WTC11 (cell line): Measurements from ENCODE around the gene ISM2. TPM values are rescaled to one million over a fixed set of nuclear protein-coding genes. Genes with fewer than 3 reads are reported as not detected.

Experiments
- ATAC-seq: fragments of 200-7000 bp; cut with Tn5 transposase; 2 replicates; pipeline ENCODE4 v1.10.0; 2021; ENCODE audit warnings: mild to moderate bottlenecking, moderate library complexity
- CTCF ChIA-PET: fragments of 300-600 bp; sonication (Branson Sonifier 250); formaldehyde crosslinking; loops from one replicate; lab custom pipeline; 2021; ENCODE audit warnings: antibody characterized with exemption; lab: Charles Lee
- POLR2A ChIA-PET: fragments of 350-600 bp; sonication (Branson Sonifier 250); formaldehyde crosslinking; loops from one replicate; lab custom pipeline; 2021; ENCODE audit warnings: antibody characterized with exemption; lab: Charles Lee
- DNase-seq: peaks from one replicate; pipeline ENCODE4 v3.0.0; 2021; ENCODE audit warnings: low spot score
- H3K27ac Mint-ChIP-seq: 2 replicates; pipeline ENCODE4 v1.8.0; 2021; ENCODE audit warnings: mixed read lengths
- H3K27me3 Mint-ChIP-seq: 2 replicates; pipeline ENCODE4 v1.8.0; 2021; ENCODE audit warnings: low read depth, mild to moderate bottlenecking, moderate library complexity, mixed read lengths
- H3K36me3 Mint-ChIP-seq: 2 replicates; pipeline ENCODE4 v1.8.0; 2021; ENCODE audit warnings: mixed read lengths
- H3K4me1 Mint-ChIP-seq: 2 replicates; pipeline ENCODE4 v1.8.0; 2022; ENCODE audit warnings: mixed read lengths
- H3K4me3 Mint-ChIP-seq: 2 replicates; pipeline ENCODE4 v1.8.0; 2021; ENCODE audit warnings: mild to moderate bottlenecking, moderate library complexity, mixed read lengths
- H3K9me3 Mint-ChIP-seq: 2 replicates; pipeline ENCODE4 v1.8.0; 2021; ENCODE audit warnings: mixed read lengths
- CBFB ChIP-seq: sonication (generic); formaldehyde crosslinking; IDR thresholded peaks from 2 replicates; pipeline ENCODE4 v1.8.1; 2022; ENCODE audit warnings: mild to moderate bottlenecking, low read depth, missing genetic modification reagents
- ERG ChIP-seq: fragments of 250-450 bp; sonication (Bioruptor Pico); IDR thresholded peaks from 2 replicates; pipeline ENCODE4 v1.8.0; 2021; ENCODE audit warnings: mild to moderate bottlenecking
- ESRRA ChIP-seq: sonication (generic); formaldehyde crosslinking; IDR thresholded peaks from 2 replicates; pipeline ENCODE4 v1.8.1; 2022; ENCODE audit warnings: mild to moderate bottlenecking, missing genetic modification reagents, borderline replicate concordance
- GABPB1 ChIP-seq: sonication (generic); formaldehyde crosslinking; IDR thresholded peaks from 2 replicates; pipeline ENCODE4 v1.8.1; 2023; ENCODE audit warnings: mild to moderate bottlenecking, missing genetic modification reagents
- GTF2I ChIP-seq: fragments of 250-450 bp; sonication (Bioruptor Pico); conservative IDR thresholded peaks from 2 replicates; pipeline ENCODE4 v1.4.0; 2021; ENCODE audit warnings: mild to moderate bottlenecking
- HMGXB4 ChIP-seq: sonication (generic); formaldehyde crosslinking; IDR thresholded peaks from 2 replicates; pipeline ENCODE4 v1.8.1; 2023; ENCODE audit warnings: mild to moderate bottlenecking, moderate library complexity, missing genetic modification reagents
- JAZF1 ChIP-seq: fragments of 250-450 bp; sonication (Bioruptor Pico); IDR thresholded peaks from 2 replicates; pipeline ENCODE4 v1.9.0; 2021; ENCODE audit warnings: moderate library complexity, mild to moderate bottlenecking, inconsistent platforms
- NFATC4 ChIP-seq: fragments of 250-450 bp; sonication (Bioruptor Pico); IDR thresholded peaks from 2 replicates; pipeline ENCODE4 v1.9.0; 2021; ENCODE audit warnings: mild to moderate bottlenecking
- PRRX2 ChIP-seq: fragments of 250-450 bp; sonication (Bioruptor Pico); IDR thresholded peaks from 2 replicates; pipeline ENCODE4 v1.8.0; 2021; ENCODE audit warnings: mild to moderate bottlenecking
- RELA ChIP-seq: sonication (generic); formaldehyde crosslinking; IDR thresholded peaks from 2 replicates; pipeline ENCODE4 v1.8.1; 2022; ENCODE audit warnings: missing genetic modification reagents, mild to moderate bottlenecking, borderline replicate concordance
- SMAD3 ChIP-seq: sonication (generic); formaldehyde crosslinking; IDR thresholded peaks from 2 replicates; pipeline ENCODE4 v1.8.0; 2022; ENCODE audit warnings: missing genetic modification reagents, mild to moderate bottlenecking, borderline replicate concordance
- TEAD1 ChIP-seq: sonication (generic); formaldehyde crosslinking; IDR thresholded peaks from 2 replicates; pipeline ENCODE4 v1.8.0; 2022; ENCODE audit warnings: mild to moderate bottlenecking, missing genetic modification reagents
- TP53 ChIP-seq: sonication (generic); formaldehyde crosslinking; IDR thresholded peaks from 2 replicates; pipeline ENCODE4 v1.8.1; 2023; ENCODE audit warnings: mild to moderate bottlenecking, missing genetic modification reagents
- USF1 ChIP-seq: sonication (generic); formaldehyde crosslinking; IDR thresholded peaks from 2 replicates; pipeline ENCODE4 v1.8.0; 2022; ENCODE audit warnings: mild to moderate bottlenecking, missing genetic modification reagents
- ZMAT4 ChIP-seq: fragments of 250-450 bp; sonication (Bioruptor Pico); IDR thresholded peaks from 2 replicates; pipeline ENCODE4 v1.9.0; 2021; ENCODE audit warnings: mild to moderate bottlenecking
- ZNF219 ChIP-seq: sonication (generic); formaldehyde crosslinking; IDR thresholded peaks from 2 replicates; pipeline ENCODE4 v1.8.0; 2023; ENCODE audit warnings: missing genetic modification reagents, mild to moderate bottlenecking, borderline replicate concordance
- ZNF263 ChIP-seq: sonication (generic); formaldehyde crosslinking; IDR thresholded peaks from 2 replicates; pipeline ENCODE4 v1.8.1; 2022; ENCODE audit warnings: low read depth, mild to moderate bottlenecking, moderate library complexity, missing genetic modification reagents
- ZNF317 ChIP-seq: sonication (generic); formaldehyde crosslinking; IDR thresholded peaks from 2 replicates; pipeline ENCODE4 v1.8.1; 2023; ENCODE audit warnings: low read depth, mild to moderate bottlenecking, moderate library complexity, missing genetic modification reagents, borderline replicate concordance
- ZNF416 ChIP-seq: fragments of 250-450 bp; sonication (Bioruptor Pico); IDR thresholded peaks from 2 replicates; pipeline ENCODE4 v1.9.0; 2021; ENCODE audit warnings: mild to moderate bottlenecking, inconsistent platforms
- ZNF423 ChIP-seq: fragments of 250-450 bp; sonication (Bioruptor Pico); IDR thresholded peaks from 2 replicates; pipeline ENCODE4 v2.1.2; 2022; ENCODE audit warnings: mild to moderate bottlenecking, moderate library complexity
- ZNF671 ChIP-seq: fragments of 250-450 bp; sonication (Bioruptor Pico); IDR thresholded peaks from 2 replicates; pipeline ENCODE4 v1.8.0; 2021; ENCODE audit warnings: mild to moderate bottlenecking
- total RNA-seq: library from RNA; stranded (reverse); gene quantifications from 3 replicates; pipeline ENCODE4 v1.2.3, GENCODE V29; 2021
- TF ChIP-seq, protein P1 (sequence below): sonication (generic); formaldehyde crosslinking; IDR thresholded peaks from 2 replicates; pipeline ENCODE4 v1.8.1; 2022; ENCODE audit warnings: mild to moderate bottlenecking, moderate library complexity, missing genetic modification reagents
- TF ChIP-seq, protein P2 (sequence below): sonication (generic); formaldehyde crosslinking; IDR thresholded peaks from 2 replicates; pipeline ENCODE4 v1.8.0; 2022; ENCODE audit warnings: mild to moderate bottlenecking, missing genetic modification reagents
- TF ChIP-seq, protein P3 (sequence below): sonication (generic); formaldehyde crosslinking; IDR thresholded peaks from 2 replicates; pipeline ENCODE4 v1.8.0; 2023; ENCODE audit warnings: missing genetic modification reagents
- TF ChIP-seq, protein P4 (sequence below): sonication (generic); formaldehyde crosslinking; IDR thresholded peaks from 2 replicates; pipeline ENCODE4 v1.8.1; 2022; ENCODE audit warnings: low read depth, mild to moderate bottlenecking, moderate library complexity, missing genetic modification reagents, borderline replicate concordance

Gene ISM2
- total RNA-seq, 1 experiment from 2014 or later: 1.4 TPM

DNA sequence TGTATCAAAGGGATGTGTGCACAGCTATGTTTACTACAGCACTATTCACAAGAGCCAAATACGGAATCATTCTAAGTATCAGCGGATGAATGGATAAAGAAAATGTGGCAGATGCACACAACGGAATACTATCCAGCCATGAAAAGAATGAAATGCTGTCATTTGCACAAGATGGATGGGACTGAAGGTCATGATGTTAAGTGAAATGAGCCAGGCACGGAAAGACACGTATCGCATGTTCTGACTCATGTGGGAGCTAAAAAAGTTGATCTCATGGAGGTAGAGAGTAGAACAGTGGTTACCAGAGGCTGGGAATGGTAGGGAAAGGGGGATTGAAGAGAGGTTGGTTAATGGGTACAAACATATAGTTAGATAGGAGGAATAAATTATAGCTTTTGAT lies 25.9 kb upstream of the ISM2 start:
- Mint-ChIP-seq H3K36me3 (peaks cover 16% of the 10 kb centered on the region), H3K4me1 (no peaks in the 10 kb centered on the region), H3K27me3 (no peaks in the 10 kb centered on the region), H3K4me3 (no peak overlapping the region), H3K9me3 (no peaks in the 10 kb centered on the region), H3K27ac (no peak overlapping the region)
- TF ChIP-seq ZNF317 (CRISPR knock-in tag): no peak
- TF ChIP-seq ZNF219 (CRISPR knock-in tag): no peak
- TF ChIP-seq SMAD3 (CRISPR knock-in tag): no peak
- no peak for TF ChIP-seq ZMAT4 (CRISPR knock-in tag)
- TF ChIP-seq RELA (CRISPR knock-in tag): no peak
- TF ChIP-seq, protein P1, sequence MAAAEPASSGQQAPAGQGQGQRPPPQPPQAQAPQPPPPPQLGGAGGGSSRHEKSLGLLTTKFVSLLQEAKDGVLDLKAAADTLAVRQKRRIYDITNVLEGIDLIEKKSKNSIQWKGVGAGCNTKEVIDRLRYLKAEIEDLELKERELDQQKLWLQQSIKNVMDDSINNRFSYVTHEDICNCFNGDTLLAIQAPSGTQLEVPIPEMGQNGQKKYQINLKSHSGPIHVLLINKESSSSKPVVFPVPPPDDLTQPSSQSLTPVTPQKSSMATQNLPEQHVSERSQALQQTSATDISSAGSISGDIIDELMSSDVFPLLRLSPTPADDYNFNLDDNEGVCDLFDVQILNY (CRISPR knock-in tag): no peak
- TF ChIP-seq, protein P2, sequence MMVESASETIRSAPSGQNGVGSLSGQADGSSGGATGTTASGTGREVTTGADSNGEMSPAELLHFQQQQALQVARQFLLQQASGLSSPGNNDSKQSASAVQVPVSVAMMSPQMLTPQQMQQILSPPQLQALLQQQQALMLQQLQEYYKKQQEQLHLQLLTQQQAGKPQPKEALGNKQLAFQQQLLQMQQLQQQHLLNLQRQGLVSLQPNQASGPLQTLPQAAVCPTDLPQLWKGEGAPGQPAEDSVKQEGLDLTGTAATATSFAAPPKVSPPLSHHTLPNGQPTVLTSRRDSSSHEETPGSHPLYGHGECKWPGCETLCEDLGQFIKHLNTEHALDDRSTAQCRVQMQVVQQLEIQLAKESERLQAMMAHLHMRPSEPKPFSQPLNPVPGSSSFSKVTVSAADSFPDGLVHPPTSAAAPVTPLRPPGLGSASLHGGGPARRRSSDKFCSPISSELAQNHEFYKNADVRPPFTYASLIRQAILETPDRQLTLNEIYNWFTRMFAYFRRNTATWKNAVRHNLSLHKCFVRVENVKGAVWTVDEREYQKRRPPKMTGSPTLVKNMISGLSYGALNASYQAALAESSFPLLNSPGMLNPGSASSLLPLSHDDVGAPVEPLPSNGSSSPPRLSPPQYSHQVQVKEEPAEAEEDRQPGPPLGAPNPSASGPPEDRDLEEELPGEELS (CRISPR knock-in tag): no peak
- no peak for TF ChIP-seq GTF2I (CRISPR knock-in tag)
- no peak for TF ChIP-seq ZNF416
- TF ChIP-seq CBFB (CRISPR knock-in tag): no peak
- no peak for TF ChIP-seq ESRRA
- TF ChIP-seq, protein P3, sequence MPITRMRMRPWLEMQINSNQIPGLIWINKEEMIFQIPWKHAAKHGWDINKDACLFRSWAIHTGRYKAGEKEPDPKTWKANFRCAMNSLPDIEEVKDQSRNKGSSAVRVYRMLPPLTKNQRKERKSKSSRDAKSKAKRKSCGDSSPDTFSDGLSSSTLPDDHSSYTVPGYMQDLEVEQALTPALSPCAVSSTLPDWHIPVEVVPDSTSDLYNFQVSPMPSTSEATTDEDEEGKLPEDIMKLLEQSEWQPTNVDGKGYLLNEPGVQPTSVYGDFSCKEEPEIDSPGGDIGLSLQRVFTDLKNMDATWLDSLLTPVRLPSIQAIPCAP: no peak
- TF ChIP-seq GABPB1 (CRISPR knock-in tag): no peak
- TF ChIP-seq TEAD1 (CRISPR knock-in tag): no peak
- no peak for TF ChIP-seq ZNF423 (CRISPR knock-in tag)
- no peak for TF ChIP-seq JAZF1 (CRISPR knock-in tag)
- no peak for TF ChIP-seq ZNF671 (CRISPR knock-in tag)
- TF ChIP-seq HMGXB4 (CRISPR knock-in tag): no peak
- ATAC-seq: no peak
- no peak for DNase-seq
- POLR2A ChIA-PET: no interaction called here
- CTCF ChIA-PET: no interaction called here

DNA sequence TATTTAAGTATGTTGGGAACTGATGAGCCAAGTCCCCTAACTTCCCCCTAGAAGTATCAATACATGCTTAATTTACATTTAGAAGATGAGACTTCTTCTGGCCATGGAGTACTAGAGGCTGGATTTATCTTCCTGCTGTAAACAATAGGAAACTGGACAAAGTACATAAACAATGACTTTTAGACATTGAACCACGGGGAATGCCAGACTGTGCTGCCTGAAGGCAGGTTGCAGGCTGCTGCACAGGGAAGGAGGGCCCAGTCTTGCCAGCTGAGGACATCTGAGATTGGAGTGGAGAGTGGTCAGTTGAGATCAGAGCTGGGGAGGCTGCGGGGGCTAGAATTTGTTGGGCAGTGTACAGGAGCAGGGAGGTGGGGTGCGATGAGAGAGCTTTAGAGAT lies 24.5 kb upstream of the ISM2 start:
- Mint-ChIP-seq H3K36me3 (peaks cover 20% of the 10 kb centered on the region), H3K4me3 (no peak overlapping the region), H3K27me3 (no peaks in the 10 kb centered on the region), H3K9me3 (no peaks in the 10 kb centered on the region), H3K27ac (no peak overlapping the region), H3K4me1 (no peaks in the 10 kb centered on the region)
- POLR2A ChIA-PET: no interaction called here
- ATAC-seq (no peak), DNase-seq (no peak)
- CTCF ChIA-PET: no interaction called here
- TF ChIP-seq ZNF671 (CRISPR knock-in tag): no peak
- TF ChIP-seq, protein P1 (CRISPR knock-in tag): no peak
- TF ChIP-seq NFATC4 (CRISPR knock-in tag): no peak
- TF ChIP-seq PRRX2 (CRISPR knock-in tag): no peak
- no peak for TF ChIP-seq TP53 (CRISPR knock-in tag)
- no peak for TF ChIP-seq ERG
- TF ChIP-seq ZNF317 (CRISPR knock-in tag): no peak
- TF ChIP-seq, protein P4, sequence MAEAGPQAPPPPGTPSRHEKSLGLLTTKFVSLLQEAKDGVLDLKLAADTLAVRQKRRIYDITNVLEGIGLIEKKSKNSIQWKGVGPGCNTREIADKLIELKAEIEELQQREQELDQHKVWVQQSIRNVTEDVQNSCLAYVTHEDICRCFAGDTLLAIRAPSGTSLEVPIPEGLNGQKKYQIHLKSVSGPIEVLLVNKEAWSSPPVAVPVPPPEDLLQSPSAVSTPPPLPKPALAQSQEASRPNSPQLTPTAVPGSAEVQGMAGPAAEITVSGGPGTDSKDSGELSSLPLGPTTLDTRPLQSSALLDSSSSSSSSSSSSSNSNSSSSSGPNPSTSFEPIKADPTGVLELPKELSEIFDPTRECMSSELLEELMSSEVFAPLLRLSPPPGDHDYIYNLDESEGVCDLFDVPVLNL: no peak
- TF ChIP-seq GTF2I (CRISPR knock-in tag): no peak
- TF ChIP-seq ZMAT4 (CRISPR knock-in tag): no peak
- no peak for TF ChIP-seq ZNF263 (CRISPR knock-in tag)
- no peak for TF ChIP-seq USF1
